Prostate gland (tissue), 2 donors: ENCODE data around the gene SUCLG1.

ENCODE experiments used
- POLR2A ChIP-seq: fragments of 450-650 bp; IDR thresholded peaks from one replicate; pipeline ENCODE4 v1.6.1; 2016; ENCODE audit warnings: antibody characterized with exemption, mild to moderate bottlenecking
- POLR2AphosphoS5 ChIP-seq: sonication (generic); formaldehyde crosslinking; IDR thresholded peaks from one replicate; pipeline ENCODE4 v1.6.1; 2017; ENCODE audit warnings: antibody characterized with exemption
- TF ChIP-seq, protein P1 (sequence below), 4 experiments: fragments of 200-600 bp in 2 of 4; fragments of 450-650 bp in 2 of 4; sonication (generic) in 2 of 4; IDR thresholded peaks; 1 replicate in 3 of 4; 2 replicates in 1 of 4; pipeline ENCODE4 v1.5.1; 2016 to 2019; ENCODE audit warnings: antibody characterized with exemption in 4 of 4, mild to moderate bottlenecking in 2 of 4, moderate library complexity in 2 of 4

DNA sequence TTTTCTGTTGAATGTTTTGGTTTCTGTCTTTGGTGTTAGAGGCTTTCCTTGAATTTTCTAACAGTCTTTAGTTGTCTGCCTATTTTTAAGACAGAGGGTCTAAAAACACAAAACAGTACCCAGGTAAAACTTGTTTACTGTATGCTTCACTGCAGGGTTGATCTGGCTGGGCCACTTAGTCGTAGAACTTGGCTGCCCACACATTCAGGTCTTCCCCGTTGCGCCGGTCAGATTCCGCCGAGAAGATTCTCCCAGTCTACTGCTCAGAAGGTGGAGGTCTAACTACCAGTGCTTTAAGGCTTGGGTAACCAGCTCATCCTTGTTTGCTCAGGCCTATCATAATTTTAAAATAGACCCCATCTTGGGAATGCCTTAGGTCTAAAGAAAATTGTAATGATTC lies 32.7 kb upstream of the SUCLG1 start:
- TF ChIP-seq POLR2A (no peak), POLR2AphosphoS5 (no peak)
- TF ChIP-seq, protein P1, sequence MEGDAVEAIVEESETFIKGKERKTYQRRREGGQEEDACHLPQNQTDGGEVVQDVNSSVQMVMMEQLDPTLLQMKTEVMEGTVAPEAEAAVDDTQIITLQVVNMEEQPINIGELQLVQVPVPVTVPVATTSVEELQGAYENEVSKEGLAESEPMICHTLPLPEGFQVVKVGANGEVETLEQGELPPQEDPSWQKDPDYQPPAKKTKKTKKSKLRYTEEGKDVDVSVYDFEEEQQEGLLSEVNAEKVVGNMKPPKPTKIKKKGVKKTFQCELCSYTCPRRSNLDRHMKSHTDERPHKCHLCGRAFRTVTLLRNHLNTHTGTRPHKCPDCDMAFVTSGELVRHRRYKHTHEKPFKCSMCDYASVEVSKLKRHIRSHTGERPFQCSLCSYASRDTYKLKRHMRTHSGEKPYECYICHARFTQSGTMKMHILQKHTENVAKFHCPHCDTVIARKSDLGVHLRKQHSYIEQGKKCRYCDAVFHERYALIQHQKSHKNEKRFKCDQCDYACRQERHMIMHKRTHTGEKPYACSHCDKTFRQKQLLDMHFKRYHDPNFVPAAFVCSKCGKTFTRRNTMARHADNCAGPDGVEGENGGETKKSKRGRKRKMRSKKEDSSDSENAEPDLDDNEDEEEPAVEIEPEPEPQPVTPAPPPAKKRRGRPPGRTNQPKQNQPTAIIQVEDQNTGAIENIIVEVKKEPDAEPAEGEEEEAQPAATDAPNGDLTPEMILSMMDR (IDR thresholded peaks at IDR 0.05): no peak
